DMS 273 (cell line): ENCODE results near the gene ANKH.
"Not testable (repeated sequence)": the region's sequence is repeated elsewhere in the genome, so short reads cannot be mapped to it uniquely, and the experiment has no call there.

Experiments
- DNase-seq: peaks from one replicate; lab custom pipeline; 2025; ENCODE audit not compliant: unreplicated experiment; lab: John Stamatoyannopoulos, UW

The ANKH gene

DNA sequence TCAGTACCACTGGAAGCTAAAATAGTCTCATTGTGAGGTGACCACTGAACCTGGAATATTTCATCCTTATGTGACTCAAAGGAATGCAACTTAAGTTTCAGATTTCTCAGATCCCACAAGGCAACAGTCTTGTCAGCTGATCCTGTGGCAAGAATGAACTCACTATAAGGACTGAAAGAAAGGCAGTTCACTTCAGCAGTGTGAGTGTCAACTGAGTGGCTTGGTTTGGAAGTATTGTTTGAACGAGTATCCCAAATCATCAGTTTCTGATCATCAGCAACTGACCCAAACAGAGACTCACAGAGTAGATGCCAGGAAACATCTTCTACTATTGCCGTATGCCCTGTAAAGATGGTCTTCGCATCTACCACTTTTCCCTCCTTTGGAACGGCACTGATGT lies 74.2 kb downstream of the ANKH start:
- DNase-seq, result not testable (repeated sequence)

DNA sequence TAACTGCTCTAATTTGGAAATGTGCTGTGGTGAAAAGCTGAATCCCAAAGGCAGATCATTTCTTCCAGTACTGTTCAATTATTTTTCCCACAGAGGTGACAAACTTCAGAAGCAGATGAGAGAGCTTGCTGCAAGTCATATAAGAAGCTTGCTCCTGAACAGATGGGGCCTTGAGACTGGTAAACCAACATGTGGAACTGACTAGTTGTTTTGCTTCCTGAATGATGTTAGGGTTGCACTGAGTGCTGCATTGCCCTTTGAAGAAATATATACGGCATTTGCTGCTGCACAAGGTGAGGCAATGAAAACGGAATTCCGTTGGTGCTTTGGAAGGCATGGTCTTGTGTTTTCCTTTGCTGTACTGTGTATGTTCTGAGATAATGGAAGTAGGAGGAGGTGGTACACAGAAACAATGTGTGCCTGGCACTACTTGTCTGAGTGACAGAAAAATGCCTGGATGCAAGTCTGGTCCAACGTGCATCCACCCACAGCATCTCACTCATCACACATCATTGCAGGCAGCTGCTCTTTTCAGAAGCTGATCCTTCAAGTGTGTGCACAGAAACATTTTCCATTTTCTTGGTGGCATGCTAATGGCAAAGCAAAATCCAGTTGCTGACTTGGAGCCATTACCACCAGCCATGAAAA lies 76.9 kb downstream of the ANKH start:
- DNase-seq, result peak; percentile 25

DNA sequence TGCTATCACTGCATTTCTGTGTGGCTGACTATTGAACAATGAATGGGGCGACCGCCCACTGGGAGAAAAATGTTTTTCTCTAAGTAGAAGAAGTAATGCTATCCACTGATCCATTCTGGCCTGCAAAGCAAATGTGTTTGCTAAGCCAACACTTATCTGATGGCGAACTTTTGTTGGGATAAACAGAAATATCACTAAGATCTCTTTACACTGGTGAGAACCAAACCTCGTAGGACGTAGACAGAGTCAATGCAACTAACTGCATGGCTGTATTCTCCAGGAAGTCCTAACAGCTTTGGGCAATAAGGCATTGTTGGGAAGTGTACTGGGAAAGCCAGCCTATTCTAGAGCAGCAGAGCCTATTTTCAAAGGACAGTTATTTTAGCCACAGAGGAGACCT lies 77.7 kb downstream of the ANKH start:
- no peak for DNase-seq

DNA sequence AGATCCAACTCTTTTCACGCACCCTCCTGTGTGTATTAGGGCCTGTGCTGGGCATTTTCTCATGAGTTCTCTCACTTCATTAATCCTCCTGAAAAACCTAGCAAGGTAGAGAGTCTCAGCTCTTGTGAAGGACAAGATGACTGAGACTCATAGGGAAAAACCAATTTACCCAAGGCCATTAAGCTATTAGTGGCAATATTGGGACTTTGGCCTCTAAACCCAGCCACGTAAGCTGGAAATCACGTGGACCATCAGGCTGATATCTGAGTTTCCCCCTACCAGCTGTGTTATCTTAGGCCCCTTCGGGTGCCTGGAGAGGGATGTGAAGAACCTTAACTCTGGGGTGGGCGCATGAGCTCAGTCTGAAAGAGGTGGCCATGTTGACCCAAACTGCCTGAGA lies 80.7 kb downstream of the ANKH start:
- no peak for DNase-seq

DNA sequence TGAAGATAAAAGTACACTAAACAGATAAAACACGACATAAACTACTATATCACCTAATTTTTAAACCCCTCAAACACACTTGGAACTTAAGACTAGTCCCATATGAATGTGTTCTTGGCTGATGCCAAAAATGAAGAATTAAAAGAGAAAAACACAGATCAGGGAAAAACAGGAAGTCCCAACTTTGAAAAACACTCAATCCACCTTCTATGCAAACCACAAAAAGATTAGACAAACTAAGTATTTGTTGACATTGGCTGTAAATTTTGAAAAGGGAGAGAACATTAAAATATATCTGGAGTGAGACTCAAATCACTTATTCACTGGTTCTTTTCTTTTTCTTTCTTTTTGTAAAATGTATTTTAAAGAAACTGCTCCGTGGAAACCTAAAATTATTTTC lies 81.4 kb downstream of the ANKH start:
- DNase-seq, result no peak

DNA sequence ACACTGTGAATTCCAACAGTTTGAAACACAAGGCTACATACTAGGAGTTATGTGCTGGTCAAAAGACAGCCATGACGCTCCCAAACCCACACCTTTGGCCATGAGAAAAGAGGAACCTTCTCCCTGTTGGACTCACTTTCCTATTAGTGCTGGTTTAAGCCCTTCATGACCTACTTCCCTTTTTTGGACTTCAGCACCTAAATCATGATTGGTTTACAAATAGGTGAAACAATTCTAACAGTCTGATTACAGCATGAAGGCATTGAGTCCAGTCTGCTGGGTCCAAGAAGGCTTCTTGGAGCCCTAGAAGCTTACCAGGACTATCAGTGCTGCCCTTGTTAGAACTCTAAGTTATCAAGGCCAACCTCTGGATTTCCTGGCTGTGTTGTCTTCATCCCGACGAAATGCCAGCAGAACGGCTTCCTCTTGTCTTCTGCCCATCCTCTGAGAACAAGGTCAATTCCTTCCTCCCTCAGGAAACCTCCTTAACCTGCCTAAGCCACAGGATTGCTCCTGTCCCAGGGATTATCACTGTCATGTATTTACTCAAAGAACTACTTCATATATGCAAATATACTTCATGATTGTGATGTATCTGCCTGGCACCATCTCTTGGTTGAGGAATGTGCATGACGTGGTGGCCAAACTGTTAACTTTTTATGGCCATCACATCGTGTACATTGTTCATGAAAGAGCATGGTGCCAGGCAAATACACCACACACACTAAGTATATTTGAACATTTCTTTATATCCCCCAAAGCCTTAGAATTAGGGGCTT lies 83.6 kb downstream of the ANKH start:
- DNase-seq, result no peak

DNA sequence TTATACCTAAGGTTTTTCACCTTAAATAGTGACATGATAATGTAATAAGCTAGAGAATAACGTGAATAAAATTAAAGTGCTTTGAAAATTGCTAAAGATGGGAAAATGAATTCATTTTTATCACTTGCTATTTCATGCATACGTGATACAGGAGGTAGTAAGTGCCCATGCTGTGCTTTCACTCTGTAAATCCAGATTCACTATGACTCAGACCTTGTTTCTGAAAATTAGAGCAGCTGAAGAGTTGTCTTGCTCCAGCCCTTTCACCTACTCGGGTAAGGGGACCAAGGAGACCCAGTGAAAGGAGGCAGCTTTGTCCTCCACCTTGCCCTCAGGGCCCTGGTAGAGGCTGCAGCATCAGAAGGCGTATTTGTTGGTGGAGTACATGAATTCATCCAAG lies 87.9 kb downstream of the ANKH start:
- DNase-seq, result no peak

DNA sequence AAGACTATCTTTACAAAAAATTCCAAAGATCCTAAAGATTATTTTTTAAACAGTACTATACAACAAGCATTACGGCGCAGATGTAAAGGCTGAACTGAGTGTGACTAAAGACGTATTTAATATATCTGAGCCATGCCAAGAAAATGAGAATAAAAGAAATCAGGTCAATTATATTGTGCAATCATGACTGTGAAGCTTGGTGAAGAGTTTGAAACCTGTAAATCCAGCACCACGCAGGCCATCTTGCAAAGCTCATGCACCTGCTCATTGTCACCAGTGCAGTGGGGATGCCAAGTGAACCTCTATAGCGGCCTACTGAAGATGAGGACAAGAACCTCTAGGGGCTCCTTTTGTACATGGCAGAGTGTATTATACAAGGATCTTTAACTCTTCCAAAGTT lies 89.0 kb downstream of the ANKH start:
- DNase-seq, result no peak

DNA sequence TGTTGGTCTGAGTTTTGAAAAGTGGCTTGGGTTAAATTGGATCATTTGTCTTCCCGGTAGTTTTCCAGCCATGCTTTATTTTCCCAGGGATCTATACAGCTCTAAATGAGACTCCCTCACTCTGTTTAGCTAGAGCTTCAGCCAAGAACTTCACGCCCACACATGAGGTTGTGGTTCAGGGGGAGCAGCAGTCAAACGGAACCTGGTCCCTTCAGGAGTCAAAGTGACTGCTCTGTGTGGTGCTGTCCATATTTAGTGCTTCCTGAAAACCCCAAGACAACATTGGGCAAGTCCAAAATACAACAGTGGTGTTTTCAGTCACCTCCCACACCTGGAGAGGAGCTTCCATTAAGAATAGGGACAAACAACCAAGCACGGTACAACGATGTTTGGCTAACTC lies 90.5 kb downstream of the ANKH start:
- no peak for DNase-seq

DNA sequence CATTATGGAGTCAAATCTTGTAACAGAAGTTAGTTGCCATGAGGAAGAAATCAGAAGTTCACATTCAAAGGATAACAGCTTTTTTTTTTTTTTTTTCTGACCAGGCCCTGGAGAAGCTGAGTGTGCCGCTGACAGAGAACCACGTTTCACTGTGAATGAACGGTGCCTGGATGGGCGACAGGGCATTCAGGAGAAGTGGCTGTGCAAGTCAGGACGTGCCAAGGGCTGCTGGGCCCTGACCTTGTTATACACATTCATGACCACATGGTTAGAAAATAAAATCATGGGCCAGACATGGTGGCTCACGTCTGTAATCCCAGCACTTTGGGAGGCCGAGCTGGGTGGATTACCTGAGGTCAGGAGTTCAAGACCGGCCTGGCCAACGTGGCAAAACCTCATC lies 91.6 kb downstream of the ANKH start:
- DNase-seq, result peak; percentile 10

DNA sequence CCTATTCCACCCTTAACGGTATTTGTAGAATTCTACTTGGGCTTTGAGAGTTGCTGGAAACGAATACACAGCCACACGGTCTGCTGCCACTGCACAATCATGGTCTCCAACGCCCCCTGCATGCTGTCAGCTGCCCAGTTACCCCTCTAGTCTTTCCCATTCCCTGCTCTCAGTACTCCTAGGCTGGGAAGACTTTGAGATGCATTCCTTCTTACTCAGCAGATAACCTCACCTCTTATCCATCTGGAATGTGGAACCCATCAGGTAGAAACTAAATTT lies 92.8 kb downstream of the ANKH start:
- DNase-seq, result peak; percentile 14

DNA sequence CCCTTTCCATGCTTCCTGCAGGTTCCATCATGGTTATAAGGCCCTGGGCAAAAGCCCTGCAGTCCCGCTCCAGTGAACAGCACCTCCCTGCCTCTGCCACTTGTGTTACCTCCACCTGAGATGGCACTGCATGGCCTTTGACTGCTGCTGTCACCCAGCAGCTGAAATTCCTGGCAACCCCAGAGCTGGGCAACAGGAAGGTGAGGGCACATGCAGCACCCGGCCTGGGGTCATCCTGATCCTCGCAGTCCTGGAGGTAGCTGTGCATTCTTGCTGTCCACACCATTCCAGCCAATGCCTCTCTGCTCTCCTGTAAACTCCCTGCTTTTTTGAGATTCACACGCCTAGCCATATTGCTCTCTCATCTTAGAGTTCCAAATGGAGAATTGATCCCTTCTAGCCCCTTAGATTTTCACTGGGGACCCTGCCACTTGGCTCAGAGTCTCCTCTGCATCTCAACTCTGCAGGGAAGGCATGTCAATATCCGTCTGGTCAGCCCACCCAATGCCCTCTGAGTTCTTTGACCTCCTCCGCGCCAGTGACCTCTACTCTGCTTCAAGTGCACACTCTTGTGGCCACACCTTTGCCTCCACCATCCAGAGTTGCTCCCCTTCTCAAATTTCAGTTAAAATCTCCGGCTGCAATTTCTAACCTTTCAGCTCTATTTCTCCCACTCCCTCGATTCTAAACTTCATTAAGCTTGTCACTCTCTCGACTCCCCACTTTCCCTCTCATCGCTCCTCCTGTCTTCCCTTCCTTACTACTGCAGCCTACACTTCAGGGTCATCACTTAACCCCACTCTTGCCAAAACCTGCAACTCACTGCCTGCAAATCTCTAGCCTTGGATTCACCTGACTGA lies 93.4 kb downstream of the ANKH start:
- DNase-seq, result no peak

DNA sequence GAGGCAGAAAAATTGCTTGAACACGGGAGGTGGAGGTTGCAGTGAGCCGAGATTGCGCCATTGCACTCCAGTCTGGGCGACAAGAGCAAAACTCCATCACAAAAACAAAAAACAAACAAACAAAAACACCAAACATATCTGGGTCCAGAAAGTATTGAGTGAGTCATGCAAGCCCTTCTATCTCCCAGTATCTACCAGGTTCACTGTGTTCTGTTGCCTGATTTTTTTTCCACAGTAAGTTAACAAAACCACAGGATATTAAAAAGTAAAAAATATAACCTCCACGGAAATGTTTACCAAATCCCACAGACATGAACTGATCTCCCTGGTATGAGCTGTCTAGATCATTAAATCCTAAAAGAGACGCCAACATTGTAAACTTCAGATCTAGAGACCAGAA lies 94.4 kb downstream of the ANKH start:
- DNase-seq, result no peak

DNA sequence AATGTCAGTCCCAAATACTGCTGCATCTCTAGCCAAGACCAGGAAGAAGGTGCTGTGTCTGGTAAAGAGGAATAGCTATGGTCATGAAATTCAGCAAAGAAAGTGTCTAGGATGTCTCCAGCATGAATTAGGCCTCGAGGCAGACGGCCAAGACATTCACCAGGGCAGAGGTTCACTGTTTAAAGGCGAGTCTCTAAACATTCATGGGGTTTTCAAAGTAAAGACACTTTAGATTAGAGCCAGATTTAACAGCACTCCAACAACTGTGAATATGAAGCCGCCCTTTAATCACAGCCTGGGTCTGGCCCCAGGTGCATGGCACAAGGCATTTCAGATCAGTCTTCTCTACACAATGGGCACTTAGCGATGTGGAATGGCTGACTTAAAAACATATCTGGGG lies 95.0 kb downstream of the ANKH start:
- DNase-seq, result no peak

DNA sequence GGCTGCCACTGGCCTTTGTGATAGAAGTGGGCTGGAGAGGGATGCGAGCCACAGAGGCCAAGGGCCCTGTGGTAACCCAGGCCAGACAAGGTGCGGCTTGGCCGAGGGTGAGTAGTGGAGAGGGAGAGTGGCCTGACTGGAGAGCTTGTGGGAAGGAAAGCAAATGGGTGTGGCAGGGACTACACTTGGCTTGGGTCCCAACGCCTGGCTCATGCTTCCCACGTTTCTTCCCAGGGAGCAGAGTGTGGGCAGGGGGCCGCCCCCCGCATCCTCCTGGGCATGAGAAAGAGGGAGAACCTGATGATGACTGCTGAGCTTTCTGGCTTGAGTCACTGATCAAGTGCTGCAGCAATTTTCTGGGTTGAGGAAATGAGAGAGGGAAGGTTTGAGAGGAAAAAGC lies 95.7 kb downstream of the ANKH start:
- no peak for DNase-seq

DNA sequence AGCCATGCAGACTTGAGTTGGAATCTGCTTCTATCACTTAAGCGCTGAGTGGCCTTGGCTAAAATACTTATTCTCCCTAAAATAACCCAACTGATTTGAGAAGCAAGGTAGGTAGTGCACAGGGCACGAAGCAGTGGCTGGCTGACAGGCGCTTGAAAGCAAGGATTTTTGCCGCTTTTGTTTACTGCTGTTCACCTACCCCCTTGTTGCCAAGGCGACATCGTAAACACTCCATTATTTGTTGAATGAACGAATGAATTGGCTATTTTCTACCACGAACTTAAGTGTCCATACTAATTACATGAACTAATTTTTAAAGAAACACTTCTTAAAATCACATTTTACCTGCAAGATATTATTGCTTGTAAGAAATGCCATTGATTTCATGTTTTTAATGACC lies 98.0 kb downstream of the ANKH start:
- no peak for DNase-seq

DNA sequence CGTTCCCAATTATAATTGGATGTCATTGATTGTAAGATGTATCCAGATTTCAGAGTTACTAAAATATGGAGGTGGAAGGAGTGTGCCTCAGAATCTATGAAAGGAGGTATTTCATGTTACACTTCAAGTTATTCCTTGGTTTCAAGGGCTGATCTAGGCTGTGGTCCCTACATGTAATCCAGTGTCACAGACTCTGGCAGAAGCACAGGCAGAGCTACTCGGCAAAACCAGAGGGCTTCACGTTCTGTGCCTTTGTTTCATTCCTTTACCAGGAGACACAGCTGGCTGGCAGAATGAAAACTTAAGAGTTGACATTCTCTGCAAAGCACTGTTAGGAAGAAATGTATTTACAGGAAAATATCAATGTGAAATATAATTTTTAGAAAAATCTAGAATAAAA lies 99.6 kb downstream of the ANKH start:
- DNase-seq, result no peak

DNA sequence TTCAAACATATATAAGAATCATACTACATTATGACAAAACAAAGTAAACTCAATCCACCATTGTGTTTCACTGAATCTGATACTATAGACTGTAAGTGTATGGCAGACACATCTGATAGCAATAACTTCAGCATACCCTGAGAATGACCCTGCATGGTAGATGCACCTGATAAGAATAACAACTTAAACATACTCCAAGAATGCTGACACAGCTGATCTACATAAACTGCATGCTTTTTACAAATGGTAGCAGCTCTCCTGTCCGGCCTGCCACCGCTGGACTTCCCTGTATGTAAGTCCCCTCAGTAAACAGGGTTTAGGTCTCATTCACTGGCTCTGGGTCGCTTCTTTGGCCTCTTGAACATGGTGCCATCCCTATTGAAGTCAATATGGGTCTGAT lies 100.4 kb downstream of the ANKH start:
- no peak for DNase-seq

DNA sequence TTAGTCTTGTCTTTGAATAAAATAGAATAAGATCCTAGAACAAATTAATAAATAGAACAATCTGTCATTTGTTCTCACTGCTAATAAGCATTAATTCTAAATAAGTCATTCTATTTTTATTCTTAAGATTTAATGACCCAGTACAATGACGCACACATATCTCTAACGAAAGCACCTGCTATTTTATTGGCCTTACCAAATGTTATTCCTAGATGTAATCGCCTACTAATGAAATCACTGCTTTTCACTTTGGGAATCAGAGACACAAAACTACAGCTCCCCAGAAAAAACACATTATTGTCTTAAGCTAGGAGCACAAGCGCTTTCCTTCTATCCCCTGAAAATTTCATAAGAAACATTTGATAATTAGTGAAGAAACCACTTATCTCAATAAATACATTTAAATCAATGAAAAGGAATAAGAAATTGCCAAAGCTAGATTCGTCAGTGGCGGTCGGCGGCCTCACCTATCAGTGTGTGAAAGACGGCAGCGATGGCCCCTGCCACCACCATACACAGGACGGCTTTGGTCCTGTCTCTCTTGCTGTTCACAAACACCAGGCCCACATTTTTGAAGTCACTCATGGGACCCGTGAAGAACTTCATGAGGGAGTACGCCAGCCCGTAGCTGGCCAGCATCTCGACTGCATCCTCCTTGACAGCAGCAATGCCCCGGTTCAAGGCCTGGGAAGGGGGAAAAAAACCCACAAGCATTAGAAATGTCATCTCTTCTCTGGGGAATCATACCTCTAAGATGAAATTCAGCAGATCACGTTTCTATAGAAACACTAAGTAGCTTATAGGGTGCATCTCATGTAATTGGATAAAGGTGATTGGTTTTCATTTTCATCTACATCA lies 102.8 kb downstream of the ANKH start:
- no peak for DNase-seq

DNA sequence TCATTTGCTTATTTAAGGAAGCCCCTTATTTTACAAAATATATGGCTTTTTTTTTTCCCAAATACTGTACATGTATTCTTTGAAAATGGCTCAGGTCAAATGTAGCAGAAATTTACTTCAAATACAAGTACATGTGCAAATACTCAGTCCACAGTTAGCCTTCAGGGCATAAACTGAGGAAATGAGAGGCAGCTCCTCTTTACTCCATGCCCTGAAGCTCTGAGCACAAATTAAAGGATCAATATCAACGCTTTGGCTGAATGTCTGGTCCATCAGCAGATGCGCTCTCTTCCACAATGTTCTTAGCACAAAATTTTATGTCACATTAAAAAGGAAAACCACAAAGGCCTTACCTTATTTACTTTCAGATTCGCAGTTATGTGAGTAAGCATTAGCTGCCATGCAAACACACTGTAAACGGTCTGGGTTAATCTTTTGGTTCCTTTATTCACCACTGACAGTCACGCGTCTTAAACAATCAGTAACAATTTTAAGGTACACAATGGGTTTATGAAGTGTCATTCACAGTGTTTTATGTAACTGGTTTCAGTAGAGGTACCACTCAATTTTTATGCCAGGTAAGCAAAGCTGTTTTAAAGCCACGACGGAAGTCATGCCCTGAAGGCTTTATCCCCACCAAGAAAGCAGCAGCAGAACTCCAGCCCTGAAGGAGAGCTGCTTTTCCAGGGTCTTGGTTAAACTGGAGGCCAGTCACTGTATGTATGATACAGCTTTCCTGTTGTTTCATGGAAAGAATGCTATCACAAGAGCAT lies 103.7 kb downstream of the ANKH start:
- DNase-seq, result no peak

DNA sequence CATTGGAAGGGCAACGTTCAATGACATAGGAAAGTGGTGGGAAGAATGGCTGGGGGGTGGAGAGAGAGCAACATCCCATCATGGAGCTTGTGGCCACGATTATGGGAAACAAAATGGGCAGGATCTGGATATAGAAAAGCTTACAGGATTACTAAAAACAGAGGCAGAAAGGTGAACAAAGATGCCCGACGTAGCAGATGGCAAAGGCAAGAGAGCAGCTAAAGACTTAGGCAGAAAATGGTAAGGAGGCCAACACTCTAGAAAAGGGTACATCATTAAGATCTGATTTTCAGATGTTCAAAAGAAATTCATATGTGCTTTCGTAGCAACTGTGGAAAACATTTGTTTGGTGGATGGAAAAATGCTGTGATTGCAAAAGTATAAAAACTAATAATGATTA lies 104.5 kb downstream of the ANKH start:
- DNase-seq, result no peak
